Mammary epithelial cell (primary cell): ENCODE measurements around the gene WNT2B.

Source experiments
- CTCF ChIP-seq, 2 donors: IDR thresholded peaks in 1 of 2; conservative IDR thresholded peaks in 1 of 2; 2 replicates each; pipeline ENCODE4 v1.5.1; 2011 to 2012; ENCODE audit warnings: inconsistent platforms in 2 of 2, low read length in 2 of 2, mild to moderate bottlenecking in 2 of 2, control low read depth in 1 of 2, low read depth in 1 of 2; ENCODE audit not compliant: insufficient read depth in 1 of 2; ENCODE audit errors: extremely low read depth in 1 of 2
- EZH2 ChIP-seq: IDR thresholded peaks from 2 replicates; pipeline ENCODE4 v1.6.1; 2012; ENCODE audit warnings: low read length, inconsistent platforms, borderline replicate concordance

GRCh38 chr1:112462953-112463279 lies 45.8 kb upstream of the WNT2B start:
- TF ChIP-seq CTCF (conservative IDR thresholded peaks at IDR 0.05 in 1 of 2, IDR thresholded peaks at IDR 0.05 in 1 of 2; ENCODE audit: extremely low read depth in 1 of 2, insufficient read depth in 1 of 2, low read depth in 1 of 2, low read length in 2 of 2) (no peak), EZH2 (no peak)
